Tibial artery (tissue), 4 donors: Measurements from ENCODE around the gene YRDC.

Experiments used
- DNase-seq, 2 donors: peaks; one replicate each; pipeline ENCODE4 v3.0.0-alpha.2; 2019
- H3K27ac ChIP-seq, 2 donors: fragments of 200-600 bp; sonication (generic) in 1 of 2; 1 replicate in 1 of 2; 2 replicates in 1 of 2; pipeline ENCODE4 v1.5.1; 2018 to 2019; ENCODE audit warnings: mild to moderate bottlenecking in 1 of 2
- H3K27me3 ChIP-seq, 2 donors: fragments of 200-600 bp; sonication (generic) in 1 of 2; one replicate each; pipeline versions ENCODE4 v1.5.1 to v1.6.0; 2016 to 2019
- H3K36me3 ChIP-seq, 3 donors: fragments of 200-600 bp; sonication (generic) in 2 of 3; one replicate each; pipeline ENCODE4 v1.5.1; 2016 to 2019; ENCODE audit warnings: mild to moderate bottlenecking in 2 of 3
- H3K4me1 ChIP-seq, 4 donors: fragments of 200-600 bp; sonication (generic) in 2 of 4; 1 replicate in 3 of 4; 2 replicates in 1 of 4; pipeline ENCODE4 v1.5.1; 2016 to 2019
- H3K4me3 ChIP-seq, 2 donors: fragments of 200-600 bp; sonication (generic) in 1 of 2; 1 replicate in 1 of 2; 2 replicates in 1 of 2; pipeline ENCODE4 v1.5.1; 2018 to 2019; ENCODE audit warnings: mild to moderate bottlenecking in 2 of 2
- H3K9me3 ChIP-seq, 3 donors: fragments of 200-600 bp; sonication (generic) in 1 of 3; one replicate each; pipeline ENCODE4 v1.5.1; 2016 to 2019
- intact Hi-C: fragments of 100-400 bp; cut with DNase I; formaldehyde crosslinking; loops from one replicate; pipeline ENCODE4 v1.15.0; 2023; ENCODE audit warnings: low total_unique reads
- TF ChIP-seq, protein P1 (sequence below), 2 experiments: fragments of 200-600 bp in 1 of 2; fragments of 450-650 bp in 1 of 2; IDR thresholded peaks; one replicate each; pipeline ENCODE4 v1.5.1; 2017 to 2019; ENCODE audit warnings: antibody characterized with exemption in 2 of 2, mild to moderate bottlenecking in 1 of 2, moderate library complexity in 1 of 2

The YRDC gene

DNA sequence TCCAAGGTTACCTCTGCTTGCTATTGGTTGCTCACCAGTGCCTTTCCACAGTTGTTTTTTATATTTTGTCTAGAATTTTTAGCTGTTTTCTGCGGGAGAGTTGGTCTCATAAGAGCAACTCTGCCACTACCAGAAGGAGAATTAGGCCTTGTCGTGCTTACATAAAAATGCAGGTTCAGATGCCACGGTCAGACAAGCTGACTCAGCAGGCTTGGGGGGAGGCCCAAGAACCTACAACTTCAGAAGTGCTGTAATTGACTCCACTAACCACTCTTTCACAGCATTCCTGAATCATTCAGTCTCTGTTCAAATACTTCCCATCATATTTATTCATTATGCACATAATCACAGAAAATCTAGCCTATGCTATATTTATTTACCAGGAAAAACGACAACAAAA, 23.1 kb upstream of the YRDC start:
- no peak overlapping the region for H3K4me3 ChIP-seq

DNA sequence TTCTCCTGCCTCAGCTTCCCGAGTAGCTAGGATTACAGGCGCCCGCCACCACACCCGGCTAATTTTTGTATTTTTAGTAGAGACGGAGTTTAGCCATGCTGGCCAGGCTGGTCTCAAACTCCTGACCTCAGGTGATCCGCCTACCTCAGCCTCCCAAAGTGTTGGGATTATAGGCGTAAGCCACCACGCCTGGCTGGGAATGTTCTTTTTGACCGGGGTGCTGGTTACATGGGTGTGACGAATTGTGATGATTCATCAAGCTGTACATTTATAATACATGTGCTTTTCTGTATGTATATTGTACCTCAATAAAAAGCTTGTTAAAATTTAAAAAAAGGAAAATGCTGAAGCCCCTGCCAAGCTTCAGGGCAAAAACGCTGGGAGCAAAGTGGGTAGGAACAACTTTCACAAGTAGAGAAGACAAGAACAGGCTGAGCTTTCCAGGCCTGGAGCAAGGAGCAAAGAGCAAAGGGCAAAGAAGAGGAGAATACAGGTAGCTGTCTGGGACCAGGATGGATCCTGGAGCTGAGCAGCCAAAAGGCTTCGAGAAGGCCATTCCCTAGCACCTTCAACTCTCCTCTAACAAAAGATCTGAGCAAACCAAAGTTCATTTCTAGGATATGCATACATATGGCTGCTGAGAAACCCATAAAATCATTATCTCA, 20.5 kb upstream of the YRDC start:
- Histone ChIP-seq H3K36me3 (peaks cover 44 to 95% (median 71%) of the 10 kb centered on the region in 3 donors), H3K27me3 (no peaks in the 10 kb centered on the region), H3K4me3 (no peak overlapping the region), H3K9me3 (no peaks in the 10 kb centered on the region), H3K27ac (no peak overlapping the region), H3K4me1 (no peaks in the 10 kb centered on the region)
- DNase-seq, result no peak
- intact Hi-C loops, result no loop called here
- TF ChIP-seq, protein P1, sequence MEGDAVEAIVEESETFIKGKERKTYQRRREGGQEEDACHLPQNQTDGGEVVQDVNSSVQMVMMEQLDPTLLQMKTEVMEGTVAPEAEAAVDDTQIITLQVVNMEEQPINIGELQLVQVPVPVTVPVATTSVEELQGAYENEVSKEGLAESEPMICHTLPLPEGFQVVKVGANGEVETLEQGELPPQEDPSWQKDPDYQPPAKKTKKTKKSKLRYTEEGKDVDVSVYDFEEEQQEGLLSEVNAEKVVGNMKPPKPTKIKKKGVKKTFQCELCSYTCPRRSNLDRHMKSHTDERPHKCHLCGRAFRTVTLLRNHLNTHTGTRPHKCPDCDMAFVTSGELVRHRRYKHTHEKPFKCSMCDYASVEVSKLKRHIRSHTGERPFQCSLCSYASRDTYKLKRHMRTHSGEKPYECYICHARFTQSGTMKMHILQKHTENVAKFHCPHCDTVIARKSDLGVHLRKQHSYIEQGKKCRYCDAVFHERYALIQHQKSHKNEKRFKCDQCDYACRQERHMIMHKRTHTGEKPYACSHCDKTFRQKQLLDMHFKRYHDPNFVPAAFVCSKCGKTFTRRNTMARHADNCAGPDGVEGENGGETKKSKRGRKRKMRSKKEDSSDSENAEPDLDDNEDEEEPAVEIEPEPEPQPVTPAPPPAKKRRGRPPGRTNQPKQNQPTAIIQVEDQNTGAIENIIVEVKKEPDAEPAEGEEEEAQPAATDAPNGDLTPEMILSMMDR (IDR thresholded peaks at IDR 0.05), result no peak

More for the DNA sequence above, 23.1 kb upstream of the YRDC start:
- no peak for DNase-seq
- Histone ChIP-seq H3K27ac (no peak overlapping the region), H3K27me3 (no peaks in the 10 kb centered on the region), H3K36me3 (peaks cover 67 to 98% (median 83%) of the 10 kb centered on the region in 3 donors), H3K4me1 (no peaks in the 10 kb centered on the region), H3K9me3 (no peaks in the 10 kb centered on the region)
- TF ChIP-seq, protein P1 (IDR thresholded peaks at IDR 0.05), result no peak
- intact Hi-C loops, result no loop called here

DNA sequence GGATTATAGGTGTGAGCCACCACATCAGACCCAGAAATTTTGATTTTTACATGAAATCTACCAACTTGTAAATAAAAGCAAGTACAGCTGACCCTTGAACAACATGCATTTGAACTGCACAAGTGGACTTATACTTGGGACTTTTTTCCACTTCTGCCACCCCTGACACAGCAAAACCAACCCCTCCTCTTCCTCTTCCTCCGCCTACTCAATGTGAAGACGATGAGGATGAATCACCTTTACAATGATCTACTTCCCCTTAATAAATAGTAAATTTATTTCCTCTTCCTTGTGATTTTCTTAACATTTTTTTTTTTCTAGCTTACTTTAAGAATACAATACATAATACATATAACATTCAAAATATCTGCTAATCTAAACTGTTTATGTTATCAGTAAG, 17.5 kb upstream of the YRDC start:
- no peaks in the 10 kb centered on the region for H3K4me1 ChIP-seq
- no peak overlapping the region for H3K27ac ChIP-seq

DNA sequence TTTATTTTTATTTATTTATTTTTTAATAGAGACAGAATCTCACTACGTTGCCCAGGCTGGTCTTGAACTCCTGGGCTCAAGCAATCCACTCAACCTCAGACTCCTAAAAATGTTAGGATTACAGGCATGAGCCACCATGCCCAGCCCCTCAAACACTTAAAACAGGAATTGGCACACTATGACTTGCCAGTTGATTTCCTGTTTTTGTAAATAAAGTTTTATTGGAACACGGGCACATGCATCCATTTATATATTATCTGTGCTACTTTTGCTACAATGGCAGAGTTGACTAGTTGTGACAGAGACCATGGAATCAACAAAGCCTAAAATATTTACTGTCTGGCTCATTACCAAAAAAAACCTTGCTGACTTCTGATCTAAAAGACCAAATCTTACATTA, 16.0 kb upstream of the YRDC start:
- Histone ChIP-seq H3K9me3 (no peaks in the 10 kb centered on the region), H3K27me3 (no peaks in the 10 kb centered on the region), H3K27ac (no peak overlapping the region), H3K4me3 (no peak overlapping the region), H3K4me1 (no peaks in the 10 kb centered on the region), H3K36me3 (peaks cover 41 to 96% (median 68%) of the 10 kb centered on the region in 3 donors)
- intact Hi-C loops, result no loop called here
- DNase-seq, result no peak
- TF ChIP-seq, protein P1 (IDR thresholded peaks at IDR 0.05), result no peak

More for the DNA sequence above, 17.5 kb upstream of the YRDC start:
- intact Hi-C loops, result no loop called here
- Histone ChIP-seq H3K36me3 (peaks cover 44 to 96% (median 67%) of the 10 kb centered on the region in 3 donors), H3K4me3 (no peak overlapping the region), H3K27me3 (no peaks in the 10 kb centered on the region), H3K9me3 (no peaks in the 10 kb centered on the region)
- TF ChIP-seq, protein P1 (IDR thresholded peaks at IDR 0.05), result no peak
- DNase-seq, result no peak

DNA sequence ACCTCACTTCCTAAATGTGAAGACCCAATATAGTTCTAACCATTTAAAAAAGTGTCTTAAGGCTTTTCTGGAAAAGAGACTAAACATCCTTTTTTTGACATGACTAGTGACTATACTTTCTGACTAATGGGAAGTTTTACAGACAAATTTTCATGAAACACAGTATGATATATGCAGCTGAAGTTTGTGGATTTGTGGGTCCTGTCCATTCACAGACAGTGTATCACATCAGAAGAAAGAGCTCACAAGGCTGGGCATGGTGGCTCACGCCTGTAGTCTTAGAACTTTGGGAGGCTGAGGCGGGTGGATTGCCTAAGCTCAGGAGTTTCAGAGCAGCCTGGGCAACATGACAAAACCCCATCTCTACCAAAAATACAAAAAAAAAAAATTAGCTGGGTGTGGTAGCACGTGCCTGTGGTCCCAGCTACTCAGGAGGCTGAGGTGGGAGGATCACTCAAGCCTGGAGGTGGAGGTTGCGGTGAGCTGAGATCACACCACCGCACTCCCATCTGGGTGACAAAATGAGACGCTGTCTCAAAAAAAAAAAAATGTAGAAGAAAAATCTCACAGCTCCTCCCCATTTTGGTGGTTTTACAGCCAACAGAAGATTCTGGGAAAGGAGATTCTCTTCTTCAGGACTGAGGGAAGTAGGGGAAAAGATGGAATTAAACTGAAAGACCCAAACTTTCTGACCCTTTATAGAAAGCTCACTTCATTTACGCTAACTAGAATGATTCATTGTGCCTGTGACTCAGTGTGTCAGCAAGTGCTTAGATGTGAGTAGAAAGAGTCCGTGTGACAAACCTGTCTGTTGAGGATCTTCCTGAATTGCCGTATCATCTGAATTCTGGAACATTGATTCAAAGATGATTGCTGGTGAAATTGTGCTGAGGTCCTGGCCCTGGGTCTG, 15.2 kb upstream of the YRDC start:
- no peak for DNase-seq
- Histone ChIP-seq H3K27ac (no peak overlapping the region), H3K9me3 (no peaks in the 10 kb centered on the region), H3K4me1 (no peaks in the 10 kb centered on the region), H3K27me3 (no peaks in the 10 kb centered on the region), H3K4me3 (no peak overlapping the region), H3K36me3 (peaks cover 42 to 96% (median 68%) of the 10 kb centered on the region in 3 donors)
- intact Hi-C loops, result no loop called here
- TF ChIP-seq, protein P1 (IDR thresholded peaks at IDR 0.05), result no peak
